ENCODE measurements around the gene MYO9A. TPM values are rescaled to one million over a fixed set of nuclear protein-coding genes. Genes with fewer than 3 reads are reported as not detected.

MYO9A gene
- total and polyA plus RNA-seq, 10 of the 15 experiments (the other 5 are each of a cell fraction or from before 2014, with no cell fraction given), result 3.3 to 25.3 (median 12.2) TPM

DNA sequence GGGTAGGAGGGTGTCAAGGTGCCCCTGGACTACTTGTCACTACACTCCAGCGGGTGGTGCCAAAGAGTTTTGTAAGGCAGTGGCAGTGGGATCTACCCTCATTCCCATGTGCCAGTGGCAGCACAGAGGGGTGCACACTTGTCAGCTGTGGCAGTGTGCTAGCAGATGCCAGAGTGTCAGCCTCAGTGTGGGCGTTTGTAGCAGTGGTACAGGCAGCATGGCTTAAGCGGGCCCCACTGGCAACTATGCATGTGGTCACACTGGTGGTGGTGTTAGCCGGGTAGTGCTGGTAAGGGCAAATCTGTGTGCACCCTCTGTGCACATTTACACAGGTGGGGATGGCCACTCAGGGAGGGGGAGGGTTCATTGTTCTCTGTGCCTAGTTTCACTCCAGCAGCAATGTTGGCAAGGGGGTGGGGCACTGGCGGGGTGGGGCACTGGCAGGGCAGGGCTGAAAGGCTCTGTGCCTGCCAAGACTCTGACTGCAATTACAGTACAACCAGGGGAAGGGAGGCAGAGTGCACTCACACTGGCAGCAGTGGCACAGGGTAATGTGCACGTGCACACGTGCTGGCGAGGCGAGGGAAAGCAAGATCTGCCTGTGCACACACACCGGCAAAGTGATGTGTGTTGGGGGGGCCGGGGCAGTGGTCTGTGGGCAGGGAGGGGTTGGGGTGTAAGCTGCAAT is 31.8 kb downstream of the MYO9A start (continued):
- TF ChIP-seq, protein P1, sequence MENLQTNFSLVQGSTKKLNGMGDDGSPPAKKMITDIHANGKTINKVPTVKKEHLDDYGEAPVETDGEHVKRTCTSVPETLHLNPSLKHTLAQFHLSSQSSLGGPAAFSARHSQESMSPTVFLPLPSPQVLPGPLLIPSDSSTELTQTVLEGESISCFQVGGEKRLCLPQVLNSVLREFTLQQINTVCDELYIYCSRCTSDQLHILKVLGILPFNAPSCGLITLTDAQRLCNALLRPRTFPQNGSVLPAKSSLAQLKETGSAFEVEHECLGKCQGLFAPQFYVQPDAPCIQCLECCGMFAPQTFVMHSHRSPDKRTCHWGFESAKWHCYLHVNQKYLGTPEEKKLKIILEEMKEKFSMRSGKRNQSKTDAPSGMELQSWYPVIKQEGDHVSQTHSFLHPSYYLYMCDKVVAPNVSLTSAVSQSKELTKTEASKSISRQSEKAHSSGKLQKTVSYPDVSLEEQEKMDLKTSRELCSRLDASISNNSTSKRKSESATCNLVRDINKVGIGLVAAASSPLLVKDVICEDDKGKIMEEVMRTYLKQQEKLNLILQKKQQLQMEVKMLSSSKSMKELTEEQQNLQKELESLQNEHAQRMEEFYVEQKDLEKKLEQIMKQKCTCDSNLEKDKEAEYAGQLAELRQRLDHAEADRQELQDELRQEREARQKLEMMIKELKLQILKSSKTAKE (IDR thresholded peaks at IDR 0.05; ENCODE audit: low read depth, poor library complexity, severe bottlenecking), result no peak

DNA sequence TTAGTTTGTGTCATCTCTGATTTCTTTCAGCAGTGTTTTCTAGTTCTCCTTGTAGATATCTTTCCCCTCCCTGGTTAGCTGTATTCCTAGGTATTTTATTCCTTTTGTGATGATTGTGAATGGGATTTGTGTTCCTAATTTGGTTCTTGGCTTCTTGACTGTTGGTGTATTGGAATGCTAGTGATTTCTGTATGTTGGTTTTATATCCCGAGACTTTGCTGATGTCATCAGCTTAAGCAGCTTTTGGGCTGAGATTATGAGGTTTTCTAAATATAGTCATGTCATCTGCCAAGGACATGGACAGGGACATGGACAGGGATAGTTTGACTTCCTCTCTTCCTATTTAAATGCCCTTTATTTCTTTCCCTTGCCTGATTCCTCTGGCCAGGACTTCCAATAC is 35.8 kb downstream of the MYO9A start:
- no peak for ATAC-seq
- no peak for DNase-seq (ENCODE audit: low read depth, low spot score)
- ChIA-PET SMC1A (ENCODE audit: uncharacterized antibody, unreplicated experiment) (no interaction called here), POLR2A (no interaction called here), RAD21 (ENCODE audit: unreplicated experiment) (no interaction called here), CTCF (no interaction called here)
- intact Hi-C loops (cut with micrococcal nuclease; ENCODE audit: unreplicated experiment), result no loop called here
- Histone ChIP-seq H3K4me2 (ENCODE audit: control insufficient read depth, insufficient read depth) (no peak overlapping the region), H3K9ac (ENCODE audit: control insufficient read depth, insufficient read depth, low read length) (no peak overlapping the region), H3K4me3 (no peak overlapping the region), H3K79me2 (ENCODE audit: control insufficient read depth, insufficient read depth, low read length) (no peaks in the 10 kb centered on the region; the same call in 1 of the 2 replicates), H3K27ac (ENCODE audit: control insufficient read depth, insufficient read depth) (no peak overlapping the region), H3K9me3 (replicated peaks; ENCODE audit: control insufficient read depth, insufficient read depth, low read length) (no peaks in the 10 kb centered on the region; the same call in 1 of the 3 replicates), H2AFZ (ENCODE audit: control insufficient read depth, low read depth, low read length) (no peak overlapping the region), H3K4me1 (ENCODE audit: control insufficient read depth, insufficient read depth, low read length) (peaks cover 8% of the 10 kb centered on the region), H4K20me1 (ENCODE audit: control insufficient read depth, insufficient read depth) (no peaks in the 10 kb centered on the region), H3K27me3 (replicated peaks in 1 of 2; ENCODE audit: control insufficient read depth in 2 of 2, insufficient read depth in 2 of 2, low read length in 1 of 2) (no peaks in the 10 kb centered on the region), H3K36me3 (ENCODE audit: control insufficient read depth in 2 of 2, insufficient read depth in 2 of 2, low read length in 1 of 2) (no peaks in the 10 kb centered on the region; a peak in 2 of 4 replicates)
- no TSS peak for BruUV-seq (replicated peaks)
- 100% methylated on average over 1 of the region's 1 CpG for WGBS (ENCODE audit: insufficient coverage, insufficient replicate concordance, low lambda C conversion rate, missing lambda C conversion rate)
- in situ Hi-C loops (cut with MboI), result no loop called here
- no peak for FAIRE-seq
- no peak for TF ChIP-seq IRF4 (IDR thresholded peaks at IDR 0.05; ENCODE audit: low read depth, low read length)
- no peak for TF ChIP-seq CREM (IDR thresholded peaks at IDR 0.05; ENCODE audit: low read depth)
- TF ChIP-seq YBX1 (IDR thresholded peaks at IDR 0.05), result no peak
- TF ChIP-seq MXI1 (IDR thresholded peaks at IDR 0.05; ENCODE audit: low read depth, low read length), result no peak
- TF ChIP-seq SREBF1 (IDR thresholded peaks at IDR 0.05; ENCODE audit: low read length), result no peak
- TF ChIP-seq WRNIP1 (IDR thresholded peaks at IDR 0.05; ENCODE audit: borderline replicate concordance, low read depth, low read length), result no peak
- no peak for TF ChIP-seq GABPA (IDR thresholded peaks at IDR 0.05; ENCODE audit: low read depth)
- TF ChIP-seq NRF1 (conservative IDR thresholded peaks at IDR 0.05; ENCODE audit: low read depth, low read length), result no peak
- TF ChIP-seq, protein P2, sequence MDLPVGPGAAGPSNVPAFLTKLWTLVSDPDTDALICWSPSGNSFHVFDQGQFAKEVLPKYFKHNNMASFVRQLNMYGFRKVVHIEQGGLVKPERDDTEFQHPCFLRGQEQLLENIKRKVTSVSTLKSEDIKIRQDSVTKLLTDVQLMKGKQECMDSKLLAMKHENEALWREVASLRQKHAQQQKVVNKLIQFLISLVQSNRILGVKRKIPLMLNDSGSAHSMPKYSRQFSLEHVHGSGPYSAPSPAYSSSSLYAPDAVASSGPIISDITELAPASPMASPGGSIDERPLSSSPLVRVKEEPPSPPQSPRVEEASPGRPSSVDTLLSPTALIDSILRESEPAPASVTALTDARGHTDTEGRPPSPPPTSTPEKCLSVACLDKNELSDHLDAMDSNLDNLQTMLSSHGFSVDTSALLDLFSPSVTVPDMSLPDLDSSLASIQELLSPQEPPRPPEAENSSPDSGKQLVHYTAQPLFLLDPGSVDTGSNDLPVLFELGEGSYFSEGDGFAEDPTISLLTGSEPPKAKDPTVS (IDR thresholded peaks at IDR 0.05; ENCODE audit: low read depth, low read length), result no peak
- TF ChIP-seq TCF7 (IDR thresholded peaks at IDR 0.05; ENCODE audit: borderline replicate concordance), result no peak
- TF ChIP-seq RELB (IDR thresholded peaks at IDR 0.05; ENCODE audit: low read depth), result no peak
- no peak for TF ChIP-seq SREBF2 (IDR thresholded peaks at IDR 0.05; ENCODE audit: low read length)
- no peak for TF ChIP-seq POU2F2 (IDR thresholded peaks at IDR 0.05; ENCODE audit: borderline replicate concordance, low read depth, low read length)
- no peak for TF ChIP-seq MEF2A (IDR thresholded peaks at IDR 0.05; ENCODE audit: insufficient read depth, low read depth, low read length)
- TF ChIP-seq FOXM1 (IDR thresholded peaks at IDR 0.05; ENCODE audit: low read depth, low read length), result no peak

All from GM12878 (cell line).